K562 (cell line): ENCODE measurements around the gene CLUH. TPM values are rescaled to one million over a fixed set of nuclear protein-coding genes. Genes with fewer than 3 reads are reported as not detected.

Experiments used
- ARID4B ChIP-seq: sonication (generic); formaldehyde crosslinking; IDR thresholded peaks from 2 replicates; pipeline ENCODE4 v1.8.0; 2022; ENCODE audit warnings: mild to moderate bottlenecking, missing genetic modification reagents
- ATF1 ChIP-seq, 2 experiments: fragments of 450-650 bp in 1 of 2; IDR thresholded peaks; 2 replicates each; pipeline ENCODE4 v1.6.1; 2016; ENCODE audit warnings: missing compliant biosample characterization in 1 of 2, missing genetic modification characterization in 1 of 2
- DACH1 ChIP-seq: fragments of 450-650 bp; IDR thresholded peaks from 2 replicates; pipeline ENCODE4 v1.6.1; 2018; ENCODE audit not compliant: partially characterized antibody
- HDGF ChIP-seq: fragments of 450-650 bp; IDR thresholded peaks from 2 replicates; pipeline ENCODE4 v1.6.1; 2016
- KLF1 ChIP-seq: fragments of 450-650 bp; IDR thresholded peaks from 2 replicates; pipeline ENCODE4 v1.6.1; 2016; ENCODE audit warnings: missing genetic modification characterization, missing compliant biosample characterization
- MXI1 ChIP-seq: IDR thresholded peaks from 2 replicates; pipeline ENCODE4 v1.6.1; 2011; ENCODE audit warnings: low read depth, mild to moderate bottlenecking, improper control_type of control experiment, low read length
- MYC ChIP-seq, 2 experiments: fragments of 250-450 bp in 1 of 2; sonication (Bioruptor Pico) in 1 of 2; IDR thresholded peaks; 2 replicates each; pipeline versions ENCODE4 v1.5.1 to v1.6.1; 2012 to 2021; ENCODE audit warnings: low read depth in 2 of 2, borderline replicate concordance in 1 of 2, improper control_type of control experiment in 1 of 2, low read length in 1 of 2, mild to moderate bottlenecking in 1 of 2, moderate library complexity in 1 of 2
- NFATC3 ChIP-seq: fragments of 450-650 bp; IDR thresholded peaks from 2 replicates; pipeline ENCODE4 v1.6.1; 2017; ENCODE audit warnings: mild to moderate bottlenecking
- NFIC ChIP-seq: fragments of 450-650 bp; IDR thresholded peaks from 2 replicates; pipeline ENCODE4 v1.6.1; 2017; ENCODE audit warnings: mild to moderate bottlenecking, inconsistent platforms
- PREB ChIP-seq: sonication (generic); formaldehyde crosslinking; IDR thresholded peaks from 2 replicates; pipeline ENCODE4 v1.8.1; 2023; ENCODE audit warnings: mild to moderate bottlenecking, missing genetic modification reagents
- RAD21 ChIP-seq, 2 experiments: fragments of 250-450 bp in 1 of 2; fragments of 450-650 bp in 1 of 2; sonication (Bioruptor Pico) in 1 of 2; formaldehyde crosslinking in 1 of 2; IDR thresholded peaks in 1 of 2; conservative IDR thresholded peaks in 1 of 2; 2 replicates each; pipeline versions ENCODE4 v1.4.0 to v1.8.0; 2020 to 2022; ENCODE audit warnings: mild to moderate bottlenecking in 2 of 2, moderate library complexity in 1 of 2
- RNF2 ChIP-seq: sonication (generic); IDR thresholded peaks from 2 replicates; pipeline ENCODE4 v1.6.1; 2016
- SIRT6 ChIP-seq: IDR thresholded peaks from one replicate; pipeline ENCODE4 v1.6.1; 2012; ENCODE audit warnings: low read depth, mild to moderate bottlenecking, control low read depth, inconsistent platforms, low read length, moderate library complexity
- TCF7L2 ChIP-seq: fragments of 150-350 bp; IDR thresholded peaks from 2 replicates; pipeline ENCODE4 v1.6.1; 2016; ENCODE audit warnings: low read depth, mild to moderate bottlenecking, low read length, moderate library complexity
- ZBTB12 ChIP-seq: fragments of 250-450 bp; sonication (Bioruptor Pico); IDR thresholded peaks from 2 replicates; pipeline ENCODE4 v1.4.0; 2020
- ZNF592 ChIP-seq: fragments of 450-650 bp; IDR thresholded peaks from 2 replicates; pipeline ENCODE4 v1.6.1; 2017; ENCODE audit warnings: antibody characterized with exemption, mild to moderate bottlenecking
- polyA plus RNA-seq, 8 experiments: library from polyadenylated mRNA; depleted of rRNA in 4 of 8; stranded (reverse) in 5 of 8; unstranded in 3 of 8; fragments of >200 nt; fragmentation: Nextera tagmentation in 2 of 8; fragmentation: Illumina TruSeq in 1 of 8; extraction: Ambion mirVana in 2 of 8; extraction: Trizol in 1 of 8; gene quantifications; 2 replicates each; pipeline versions ENCODE4 v1.2.1 to v1.2.3, GENCODE V29; 2011 to 2014; ENCODE audit warnings: inconsistent platforms in 1 of 8, missing spikeins in 1 of 8
- total RNA-seq, 7 experiments: library from RNA; depleted of rRNA in 6 of 7; stranded (reverse); fragments of >200 nt in 6 of 7; fragmentation: Illumina TruSeq in 2 of 7; extraction: Trizol in 2 of 7; gene quantifications; 2 replicates each; pipeline versions ENCODE4 v1.2.1 to v1.2.3, GENCODE V29; 2011 to 2021; ENCODE audit warnings: low replicate concordance in 1 of 7

CLUH gene
- total and polyA plus RNA-seq, 9 of the 15 experiments (the other 6 are each of a cell fraction or from before 2014, with no cell fraction given): 0.21 to 140 (median 33.2) TPM

- TF ChIP-seq ZNF592 (peak; percentile 79), KLF1 (tag) (peak; percentile 59; the same call in 1 of the 2 replicates), DACH1 (no peak), NFIC (0 out of 2 replicates have a peak, but pooled peaks have one; percentile 17), RAD21 (CRISPR knock-in tag; conservative IDR thresholded peaks at IDR 0.05 in 1 of 2, IDR thresholded peaks at IDR 0.05 in 1 of 2) (no peak), HDGF (no peak), ARID4B (CRISPR knock-in tag) (peak; percentile 92), PREB (CRISPR knock-in tag) (no peak), NFATC3 (no peak), MYC (IDR thresholded peaks at IDR 0.05; ENCODE audit: low read depth, low read length) (peak; percentile 92), MYC (CRISPR knock-in tag; IDR thresholded peaks at IDR 0.05; ENCODE audit: borderline replicate concordance, low read depth) (no peak), RNF2 (peak; percentile 54; the same call in 1 of the 2 replicates), ATF1 (CRISPR knock-in tag; IDR thresholded peaks at IDR 0.05) (no peak), ATF1 (tag; IDR thresholded peaks at IDR 0.05) (peak; percentile 82), TCF7L2 (no peak), SIRT6 (no peak), ZBTB12 (0 out of 2 replicates have a peak, but pooled peaks have one; percentile 21), MXI1 (peak; percentile 89)
Observed at GRCh38 chr17:2711608-2712299, at the start of gene CLUH (continued).
